Measurements from ENCODE around the gene CNTFR.

Gene CNTFR

GRCh38 chr9:34522091-34522887, 67.2 kb downstream of the CNTFR start:
- no peak for DNase-seq

GRCh38 chr9:34521406-34522045, 68.0 kb downstream of the CNTFR start:
- DNase-seq, result no peak

- no peak for DNase-seq
Observed at GRCh38 chr9:34520505-34521385, 68.8 kb downstream of the CNTFR start.

GRCh38 chr9:34520096-34520495, 69.4 kb downstream of the CNTFR start:
- DNase-seq, result no peak

- no peak for DNase-seq
Observed at GRCh38 chr9:34519321-34520020, 70.1 kb downstream of the CNTFR start.

- no peak for DNase-seq
Observed at GRCh38 chr9:34518896-34519295, 70.6 kb downstream of the CNTFR start.

GRCh38 chr9:34518110-34518616, 71.4 kb downstream of the CNTFR start:
- DNase-seq, result no peak

GRCh38 chr9:34517185-34517584, 72.3 kb downstream of the CNTFR start:
- peak in 1 of 3 donors; percentile 22 for DNase-seq

GRCh38 chr9:34515959-34516358, 73.6 kb downstream of the CNTFR start:
- DNase-seq, result no peak

GRCh38 chr9:34514816-34515215, 74.7 kb downstream of the CNTFR start:
- DNase-seq, result no peak

- DNase-seq, result no peak
Observed at GRCh38 chr9:34514401-34514800, 75.1 kb downstream of the CNTFR start.

- no peak for DNase-seq
Observed at GRCh38 chr9:34513567-34514214, 75.8 kb downstream of the CNTFR start.

GRCh38 chr9:34512131-34513078, 77.1 kb downstream of the CNTFR start:
- DNase-seq, result no peak

- DNase-seq, result no peak
Observed at GRCh38 chr9:34510497-34511468, 78.7 kb downstream of the CNTFR start.

GRCh38 chr9:34508951-34509350, 80.6 kb downstream of the CNTFR start:
- DNase-seq, result no peak

- DNase-seq, result no peak
Observed at GRCh38 chr9:34508463-34508862, 81.1 kb downstream of the CNTFR start.

- no peak for DNase-seq
Observed at GRCh38 chr9:34507966-34508365, 81.6 kb downstream of the CNTFR start.

GRCh38 chr9:34507556-34507955, 82.0 kb downstream of the CNTFR start:
- DNase-seq, result no peak

- no peak for DNase-seq
Observed at GRCh38 chr9:34506623-34507022, 82.9 kb downstream of the CNTFR start.

All from suppressor macrophage treated with lipopolysaccharide for 1 hour (primary cell).